H9 (cell line): ENCODE results near the gene MORF4L2. TPM values are rescaled to one million over a fixed set of nuclear protein-coding genes. Genes with fewer than 3 reads are reported as not detected.

Experiments
- DNase-seq: peaks from one replicate; pipeline ENCODE4 v3.0.0-alpha.2; 2017
- H2AFZ ChIP-seq: one replicate; pipeline ENCODE4 v1.6.1; 2013; ENCODE audit warnings: mild to moderate bottlenecking, low read length, control low read depth, moderate library complexity
- H2AK5ac ChIP-seq: 2 replicates; pipeline ENCODE4 v1.6.1; 2013; ENCODE audit warnings: low read length, control low read depth, mixed read lengths; ENCODE audit not compliant: insufficient read length
- H2BK120ac ChIP-seq: one replicate; pipeline ENCODE4 v1.6.1; 2013; ENCODE audit warnings: low read depth, mild to moderate bottlenecking, low read length, control low read depth, inconsistent platforms; ENCODE audit not compliant: poor library complexity, severe bottlenecking
- H2BK12ac ChIP-seq: 2 replicates; pipeline ENCODE4 v1.6.1; 2013; ENCODE audit warnings: low read length, control low read depth, mixed read lengths, low read depth; ENCODE audit not compliant: insufficient read length
- H2BK15ac ChIP-seq: 2 replicates; pipeline ENCODE4 v1.6.1; 2013; ENCODE audit warnings: low read depth, low read length, control low read depth
- H2BK20ac ChIP-seq: one replicate; pipeline ENCODE4 v1.6.1; 2013; ENCODE audit warnings: low read depth, mild to moderate bottlenecking, low read length, control low read depth, inconsistent platforms; ENCODE audit not compliant: poor library complexity, severe bottlenecking
- H2BK5ac ChIP-seq: 2 replicates; pipeline ENCODE4 v1.6.1; 2013; ENCODE audit warnings: low read length, control low read depth, mixed read lengths; ENCODE audit not compliant: insufficient read length
- H3K14ac ChIP-seq: 2 replicates; pipeline ENCODE4 v1.6.1; 2013; ENCODE audit warnings: low read length, control low read depth; ENCODE audit not compliant: insufficient read depth
- H3K18ac ChIP-seq: 2 replicates; pipeline ENCODE4 v1.6.1; 2013; ENCODE audit warnings: low read depth, mild to moderate bottlenecking, mixed read lengths, low read length, control low read depth; ENCODE audit not compliant: insufficient read length
- H3K23ac ChIP-seq: 2 replicates; pipeline ENCODE4 v1.6.1; 2013; ENCODE audit warnings: low read length, control low read depth, mixed read lengths, low read depth; ENCODE audit not compliant: insufficient read length
- H3K23me2 ChIP-seq: 2 replicates; pipeline ENCODE4 v1.6.1; 2013; ENCODE audit warnings: low read depth, mild to moderate bottlenecking, mixed read lengths, low read length, control low read depth; ENCODE audit not compliant: insufficient read length, poor library complexity, severe bottlenecking
- H3K27ac ChIP-seq: 2 replicates; pipeline ENCODE4 v1.5.1; 2013; ENCODE audit warnings: low read length, control low read depth, mixed read lengths, low read depth; ENCODE audit not compliant: insufficient read length
- H3K27me3 ChIP-seq: 2 replicates; pipeline ENCODE4 v1.6.1; 2013; ENCODE audit warnings: low read length, control low read depth, inconsistent platforms; ENCODE audit not compliant: insufficient read depth
- H3K4ac ChIP-seq: 2 replicates; pipeline ENCODE4 v1.6.1; 2013; ENCODE audit warnings: low read depth, mild to moderate bottlenecking, control low read depth, inconsistent platforms, low read length, moderate library complexity
- H3K4me1 ChIP-seq: 2 replicates; pipeline ENCODE4 v1.6.1; 2013; ENCODE audit warnings: low read length, control low read depth, inconsistent platforms; ENCODE audit not compliant: insufficient read depth
- H3K4me2 ChIP-seq: 2 replicates; pipeline ENCODE4 v1.6.1; 2013; ENCODE audit warnings: low read length, control low read depth, mixed read lengths; ENCODE audit not compliant: insufficient read length, insufficient read depth
- H3K56ac ChIP-seq: 2 replicates; pipeline ENCODE4 v1.6.1; 2013; ENCODE audit warnings: low read depth, mild to moderate bottlenecking, mixed read lengths, low read length, control low read depth; ENCODE audit not compliant: insufficient read length
- H3K79me1 ChIP-seq: 2 replicates; pipeline ENCODE4 v1.6.1; 2013; ENCODE audit warnings: low read depth, mild to moderate bottlenecking, moderate library complexity, low read length, control low read depth, inconsistent platforms; ENCODE audit not compliant: insufficient read depth, poor library complexity, severe bottlenecking
- H3K79me2 ChIP-seq: 2 replicates; pipeline ENCODE4 v1.6.1; 2013; ENCODE audit warnings: low read length, control low read depth, inconsistent platforms; ENCODE audit not compliant: insufficient read depth
- H3K9ac ChIP-seq: 2 replicates; pipeline ENCODE4 v1.6.1; 2013; ENCODE audit warnings: low read length, control low read depth, mixed read lengths; ENCODE audit not compliant: insufficient read length; ENCODE audit errors: extremely low read depth
- H3K9me3 ChIP-seq: one replicate; pipeline ENCODE4 v1.6.1; 2013; ENCODE audit warnings: low read depth, low read length, inconsistent platforms; ENCODE audit not compliant: control insufficient read depth
- H3T11ph ChIP-seq: one replicate; pipeline ENCODE4 v1.6.1; 2013; ENCODE audit warnings: mild to moderate bottlenecking, low read length, control low read depth, inconsistent platforms
- H4K20me1 ChIP-seq: one replicate; pipeline ENCODE4 v1.6.1; 2013; ENCODE audit not compliant: control insufficient read depth, insufficient read length, insufficient read depth
- H4K5ac ChIP-seq: 2 replicates; pipeline ENCODE4 v1.6.1; 2013; ENCODE audit warnings: low read depth, mild to moderate bottlenecking, mixed read lengths, low read length, control low read depth; ENCODE audit not compliant: insufficient read length
- H4K8ac ChIP-seq: replicated peaks from 2 replicates; pipeline ENCODE4 v1.6.1; 2013; ENCODE audit warnings: low read length, control low read depth, mixed read lengths, low read depth; ENCODE audit not compliant: insufficient read length
- H4K91ac ChIP-seq: 2 replicates; pipeline ENCODE4 v1.6.1; 2013; ENCODE audit warnings: low read depth, mild to moderate bottlenecking, moderate library complexity, mixed read lengths, low read length, control low read depth; ENCODE audit not compliant: insufficient read length
- H3K27ac Mint-ChIP-seq, 3 experiments: 2 replicates in 2 of 3; 3 replicates in 1 of 3; pipeline ENCODE4 v1.8.0; 2020 to 2021; ENCODE audit warnings: mixed read lengths in 3 of 3, mild to moderate bottlenecking in 1 of 3, moderate library complexity in 1 of 3
- H3K27me3 Mint-ChIP-seq: 2 replicates; pipeline ENCODE4 v1.8.0; 2021; ENCODE audit warnings: low read depth, mild to moderate bottlenecking, moderate library complexity, mixed read lengths
- H3K36me3 Mint-ChIP-seq, 3 experiments: 2 replicates in 2 of 3; 3 replicates in 1 of 3; pipeline ENCODE4 v1.8.0; 2020 to 2021; ENCODE audit warnings: low read depth in 3 of 3, mixed read lengths in 3 of 3; ENCODE audit not compliant: insufficient read depth in 1 of 3
- H3K4me1 Mint-ChIP-seq, 2 experiments: 2 replicates each; pipeline ENCODE4 v1.8.0; 2020; ENCODE audit warnings: mixed read lengths in 2 of 2
- H3K4me3 Mint-ChIP-seq, 2 experiments: 2 replicates in 1 of 2; 3 replicates in 1 of 2; pipeline ENCODE4 v1.8.0; 2020 to 2021; ENCODE audit warnings: mild to moderate bottlenecking in 2 of 2, mixed read lengths in 2 of 2, moderate library complexity in 1 of 2
- H3K9me3 Mint-ChIP-seq, 2 experiments: 2 replicates in 1 of 2; 3 replicates in 1 of 2; pipeline ENCODE4 v1.8.0; 2020; ENCODE audit warnings: mild to moderate bottlenecking in 2 of 2, mixed read lengths in 2 of 2, moderate library complexity in 1 of 2
- CTCF ChIP-seq: fragments of 200-600 bp; sonication (generic); conservative IDR thresholded peaks from 3 replicates; pipeline ENCODE4 v1.8.0; 2021; ENCODE audit warnings: antibody characterized with exemption, mild to moderate bottlenecking
- WGBS: extraction: QIAGEN DNeasy Blood & Tissue Kit; methylation state at CpG from one replicate; pipeline ENCODE4 v1.1.7; 2013; ENCODE audit warnings: missing lambda C conversion rate, low lambda C conversion rate, mixed read lengths; ENCODE audit not compliant: insufficient read length; ENCODE audit errors: extremely low coverage; 5-methylcytosine and 5-hydroxymethylcytosine counted together
- total RNA-seq: library from RNA; stranded (reverse); gene quantifications from 2 replicates; pipeline ENCODE4 v1.2.1, GENCODE V29; 2021

MORF4L2 gene
- total RNA-seq, 1 experiment from 2014 or later = 378 TPM

- peak overlapping the region; percentile 33 for H3K9ac ChIP-seq
Measured at GRCh38 chrX:103637604-103638338, 48.7 kb downstream of the MORF4L2 start.

More at GRCh38 chrX:103637604-103638338, 48.7 kb downstream of the MORF4L2 start:
- no peaks in the 10 kb centered on the region for H3K27me3 ChIP-seq
- no CpG with 5 or more reads among the region's 2 CpGs for WGBS
- no peak overlapping the region for H3K4ac ChIP-seq
- no peak overlapping the region for H3K14ac ChIP-seq
- H3K79me1 ChIP-seq = no peaks in the 10 kb centered on the region
- H2AK5ac ChIP-seq = no peak overlapping the region
- H4K91ac ChIP-seq = no peak overlapping the region
- no peak overlapping the region for H2BK12ac ChIP-seq
- no peak overlapping the region for H3K18ac ChIP-seq
- no peak overlapping the region for H3K27ac ChIP-seq
- H3T11ph ChIP-seq = no peak overlapping the region
- no peak overlapping the region for H4K5ac ChIP-seq
- peaks cover 3 to 4% of the 10 kb centered on the region in 2 experiments; a peak in 3 of 4 replicates for H3K4me1 Mint-ChIP-seq
- H3K36me3 Mint-ChIP-seq = no peaks in the 10 kb centered on the region
- H2BK5ac ChIP-seq = no peak overlapping the region
- no peaks in the 10 kb centered on the region for H3K27me3 Mint-ChIP-seq
- no peak overlapping the region for H3K27ac Mint-ChIP-seq
- no peak overlapping the region for H3K56ac ChIP-seq
- no peak overlapping the region for H2BK15ac ChIP-seq
- H2BK120ac ChIP-seq = no peak overlapping the region
- no peak overlapping the region for H4K8ac ChIP-seq
- no peak for DNase-seq
- H3K4me2 ChIP-seq = no peak overlapping the region
- no peak overlapping the region for H3K4me3 Mint-ChIP-seq
- no peak overlapping the region for H2BK20ac ChIP-seq
- H2AFZ ChIP-seq = no peak overlapping the region
- H3K23ac ChIP-seq = no peak overlapping the region
- H3K4me1 ChIP-seq = no peaks in the 10 kb centered on the region
- no peaks in the 10 kb centered on the region for H3K23me2 ChIP-seq
- H4K20me1 ChIP-seq = no peaks in the 10 kb centered on the region
- no peak for TF ChIP-seq CTCF
- H3K9me3 Mint-ChIP-seq = peaks cover 0 to 23% of the 10 kb centered on the region in 2 experiments; a peak in 2 of 5 replicates
- H3K79me2 ChIP-seq = no peaks in the 10 kb centered on the region
- no peaks in the 10 kb centered on the region for H3K9me3 ChIP-seq
